Measurements from ENCODE around the gene AIRE. TPM values are rescaled to one million over a fixed set of nuclear protein-coding genes. Genes with fewer than 3 reads are reported as not detected.
A peak's percentile ranks its signal among the peaks of the same experiment; 100 is the strongest.

The AIRE gene
- total RNA-seq, 1 experiment from 2014 or later = not detected

DNA sequence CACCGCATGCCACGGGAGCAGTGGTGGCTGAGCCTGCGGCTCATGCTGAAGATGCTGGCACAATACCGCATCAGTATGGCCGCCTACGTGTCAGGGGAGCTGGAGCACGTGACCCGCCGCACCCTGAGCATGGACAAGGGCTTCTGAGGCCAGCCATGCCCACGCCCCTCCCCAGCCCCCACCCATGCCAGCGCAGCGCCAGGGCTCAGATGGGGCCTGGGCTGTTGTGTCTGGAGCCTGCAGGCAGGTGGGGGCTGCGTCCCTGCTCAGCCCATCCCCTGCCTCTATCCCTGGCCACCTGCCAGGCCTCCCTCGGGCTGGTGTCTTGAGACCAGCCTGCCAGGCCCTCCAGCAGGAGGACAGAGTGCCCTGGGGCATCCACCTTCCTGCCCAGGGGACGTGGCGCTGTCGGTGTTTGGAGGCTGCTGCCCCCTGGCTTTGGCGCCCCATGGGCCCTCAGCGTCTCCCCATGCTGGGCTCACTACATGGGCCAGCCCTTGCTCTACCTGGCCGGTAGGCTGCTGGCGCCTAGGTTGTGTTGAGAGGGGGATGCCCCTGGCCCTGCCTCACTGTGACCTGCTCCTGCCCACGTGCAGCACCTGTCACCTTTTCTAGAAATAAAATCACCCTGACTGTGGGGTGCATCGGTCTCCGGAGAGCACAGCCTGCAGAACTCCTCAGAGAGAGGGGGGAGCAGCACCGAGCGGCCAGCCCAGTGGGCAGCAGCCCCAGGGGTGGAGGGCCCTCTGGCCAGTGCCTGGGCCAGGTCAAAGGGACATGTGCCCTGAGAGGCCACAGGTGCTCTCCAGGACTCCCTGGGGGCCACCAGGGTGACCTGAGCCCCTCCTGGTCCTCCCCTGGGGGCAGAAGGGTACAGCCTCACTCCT lies 41.3 kb downstream of the AIRE start:
- TSS peak; percentile 59 for BruUV-seq (replicated peaks)

GRCh38 chr21:44327603-44327974 lies 41.9 kb downstream of the AIRE start:
- DNase-seq (ENCODE audit: low spot score) = no peak
- Histone ChIP-seq H3K27me3 (replicated peaks; ENCODE audit: insufficient read depth, low read depth, low read length, poor library complexity) (no peaks in the 10 kb centered on the region), H3K36me3 (ENCODE audit: insufficient read depth, low read length, poor library complexity, severe bottlenecking) (peaks cover 15% of the 10 kb centered on the region), H3K4me1 (ENCODE audit: insufficient read depth, low read length, poor library complexity, severe bottlenecking) (no peaks in the 10 kb centered on the region), H3K9me3 (ENCODE audit: low read depth, low read length, poor library complexity, severe bottlenecking) (no peaks in the 10 kb centered on the region), H3K27ac (ENCODE audit: low read depth, low read length, poor library complexity, severe bottlenecking) (no peak overlapping the region), H3K4me3 (ENCODE audit: low read depth, low read length, poor library complexity, severe bottlenecking) (no peak overlapping the region)
- CTCF ChIA-PET = no interaction called here
- intact Hi-C loops (cut with micrococcal nuclease; ENCODE audit: unreplicated experiment) = no loop called here
- TF ChIP-seq CTCF (conservative IDR thresholded peaks at IDR 0.05; ENCODE audit: low read depth, low read length) (no peak), EZH2 (IDR thresholded peaks at IDR 0.05; ENCODE audit: borderline replicate concordance, low read depth, low read length, poor library complexity, severe bottlenecking) (no peak)
- POLR2A ChIA-PET (ENCODE audit: low non-redundant PET) = no interaction called here
- no TSS peak for BruUV-seq (replicated peaks)

More for the DNA sequence above, 41.3 kb downstream of the AIRE start:
- Histone ChIP-seq H3K4me1 (ENCODE audit: insufficient read depth, low read length, poor library complexity, severe bottlenecking) (no peaks in the 10 kb centered on the region), H3K9me3 (ENCODE audit: low read depth, low read length, poor library complexity, severe bottlenecking) (no peaks in the 10 kb centered on the region), H3K27ac (ENCODE audit: low read depth, low read length, poor library complexity, severe bottlenecking) (no peak overlapping the region), H3K27me3 (replicated peaks; ENCODE audit: insufficient read depth, low read depth, low read length, poor library complexity) (no peaks in the 10 kb centered on the region), H3K4me3 (ENCODE audit: low read depth, low read length, poor library complexity, severe bottlenecking) (no peak overlapping the region), H3K36me3 (ENCODE audit: insufficient read depth, low read length, poor library complexity, severe bottlenecking) (peaks cover 17% of the 10 kb centered on the region)
- no peak for TF ChIP-seq EZH2 (IDR thresholded peaks at IDR 0.05; ENCODE audit: borderline replicate concordance, low read depth, low read length, poor library complexity, severe bottlenecking)
- TF ChIP-seq CTCF (conservative IDR thresholded peaks at IDR 0.05; ENCODE audit: low read depth, low read length) = no peak
- CTCF ChIA-PET = no interaction called here
- no peak for DNase-seq (ENCODE audit: low spot score)
- intact Hi-C loops (cut with micrococcal nuclease; ENCODE audit: unreplicated experiment) = no loop called here
- POLR2A ChIA-PET (ENCODE audit: low non-redundant PET) = no interaction called here

- Histone ChIP-seq H3K4me1 (ENCODE audit: insufficient read depth, low read length, poor library complexity, severe bottlenecking) (no peaks in the 10 kb centered on the region), H3K9me3 (ENCODE audit: low read depth, low read length, poor library complexity, severe bottlenecking) (no peaks in the 10 kb centered on the region), H3K27ac (ENCODE audit: low read depth, low read length, poor library complexity, severe bottlenecking) (no peak overlapping the region), H3K27me3 (replicated peaks; ENCODE audit: insufficient read depth, low read depth, low read length, poor library complexity) (no peaks in the 10 kb centered on the region), H3K36me3 (ENCODE audit: insufficient read depth, low read length, poor library complexity, severe bottlenecking) (peaks cover 15% of the 10 kb centered on the region), H3K4me3 (ENCODE audit: low read depth, low read length, poor library complexity, severe bottlenecking) (no peak overlapping the region)
- ChIA-PET POLR2A (ENCODE audit: low non-redundant PET) (no interaction called here), CTCF (no interaction called here)
- intact Hi-C loops (cut with micrococcal nuclease; ENCODE audit: unreplicated experiment) = no loop called here
- TF ChIP-seq CTCF (conservative IDR thresholded peaks at IDR 0.05; ENCODE audit: low read depth, low read length) (no peak), EZH2 (IDR thresholded peaks at IDR 0.05; ENCODE audit: borderline replicate concordance, low read depth, low read length, poor library complexity, severe bottlenecking) (no peak)
- BruUV-seq (replicated peaks) = no TSS peak
- DNase-seq (ENCODE audit: low spot score) = no peak
Observed at GRCh38 chr21:44328242-44328895, 42.7 kb downstream of the AIRE start.

Measured in A673 (cell line).